GM18868 (cell line): ENCODE measurements around the gene DPH7.
"Not testable (repeated sequence)": the region's sequence is repeated elsewhere in the genome, so short reads cannot be mapped to it uniquely, and the experiment has no call there.

Source experiments
- ATAC-seq: cut with Tn5 transposase; IDR thresholded peaks from one replicate; pipeline ENCODE4 v1.9.1; 2021; ENCODE audit warnings: mild to moderate bottlenecking, moderate library complexity; ENCODE audit not compliant: unreplicated experiment

Gene DPH7

DNA sequence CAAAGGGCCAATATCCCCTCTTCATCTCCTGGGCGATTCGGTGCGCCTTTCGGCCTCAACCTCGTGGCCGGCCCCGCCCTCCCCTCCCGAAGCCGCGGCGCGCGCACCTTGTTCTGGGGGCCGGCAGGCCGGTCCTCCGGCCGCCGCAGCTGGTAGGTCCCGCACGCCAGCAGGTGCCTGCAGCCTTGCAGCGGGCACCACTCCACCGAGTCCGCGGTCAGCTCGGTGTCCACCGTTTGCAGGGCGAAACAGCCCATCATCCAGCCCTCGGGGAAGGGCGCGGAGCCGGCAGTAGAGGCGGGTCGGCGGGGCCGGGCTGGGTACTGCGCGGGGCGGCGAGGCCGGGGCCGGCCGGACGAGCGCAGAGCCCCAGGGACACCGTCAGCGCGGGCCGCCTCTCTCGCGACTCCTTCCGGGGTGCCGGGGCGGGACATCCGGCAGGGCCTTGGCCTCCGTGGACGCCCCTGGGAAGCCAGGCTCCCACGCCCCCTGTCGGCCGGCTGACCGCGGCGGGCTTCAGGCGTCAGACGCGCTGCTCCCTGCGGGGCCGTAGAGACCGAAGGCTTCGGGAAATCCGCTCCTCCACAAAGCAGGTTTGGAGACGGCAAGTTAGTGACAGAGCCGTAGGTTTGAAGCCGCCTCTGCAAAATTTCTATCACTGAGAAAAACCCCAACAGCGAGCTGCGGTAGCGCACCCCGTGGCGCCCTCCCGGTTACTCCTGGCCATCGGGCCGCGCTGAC is at the start of gene DPH7:
Gene DPH7, minus strand, starts transcription at position 408 of the 741 bp plus-strand sequence. Its CDS starts 148 bp downstream, at position 260.
- ATAC-seq: peak; percentile 90

DNA sequence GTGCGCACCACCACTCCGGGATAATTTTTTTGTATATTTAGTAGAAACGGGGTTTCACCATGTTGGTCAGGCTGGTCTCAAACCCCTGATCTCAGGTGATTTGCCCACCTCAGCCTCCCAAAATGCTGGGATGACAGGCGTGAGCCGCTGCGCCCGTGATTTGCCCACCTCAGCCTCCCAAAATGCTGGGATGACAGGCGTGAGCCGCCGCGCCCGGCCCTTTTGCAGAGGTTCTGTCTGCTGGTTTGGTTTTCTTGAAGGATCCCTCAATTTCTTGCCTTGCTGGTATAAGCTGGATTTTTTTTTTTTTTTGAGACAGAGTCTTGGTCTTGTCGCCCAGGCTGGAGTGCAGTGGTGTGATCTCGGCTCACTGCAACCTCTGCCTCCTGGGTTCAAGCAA is 48.7 kb upstream of the DPH7 start:
- not testable (repeated sequence) for ATAC-seq

- no peak for ATAC-seq
Measured at GRCh38 chr9:137626464-137626863, 47.7 kb upstream of the DPH7 start.

- not testable (repeated sequence) for ATAC-seq
Measured at GRCh38 chr9:137622211-137622610, 43.5 kb upstream of the DPH7 start.

DNA sequence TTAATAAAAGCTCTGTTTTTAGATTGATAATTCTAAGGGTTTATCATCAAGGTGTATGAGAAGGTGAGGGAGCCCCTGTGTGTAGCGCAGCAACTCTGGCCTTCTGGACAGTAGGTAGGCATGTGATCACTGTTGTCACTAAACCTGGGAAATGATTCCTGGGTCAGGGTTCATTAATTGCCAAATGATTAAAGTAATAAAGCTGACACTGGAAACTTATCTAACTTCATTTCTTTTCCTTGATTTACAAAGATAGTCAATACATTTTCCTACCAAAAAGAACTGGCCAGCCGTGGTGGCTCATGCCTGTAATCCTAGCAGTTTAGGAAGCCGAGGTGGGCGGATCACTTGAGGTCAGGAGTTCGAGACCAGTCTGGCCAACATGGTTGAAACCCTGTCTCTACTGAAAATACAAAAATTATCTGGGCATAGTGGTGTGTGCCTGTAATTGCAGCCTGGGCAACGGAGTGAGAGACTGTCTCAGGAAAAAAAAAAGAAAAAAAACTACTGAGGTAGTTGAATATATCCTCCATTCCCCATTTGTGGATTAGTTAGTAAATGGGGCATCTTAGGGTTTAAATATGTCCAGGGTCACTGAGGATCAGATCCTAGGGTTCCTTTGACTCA is 42.5 kb upstream of the DPH7 start:
- ATAC-seq: no peak

DNA sequence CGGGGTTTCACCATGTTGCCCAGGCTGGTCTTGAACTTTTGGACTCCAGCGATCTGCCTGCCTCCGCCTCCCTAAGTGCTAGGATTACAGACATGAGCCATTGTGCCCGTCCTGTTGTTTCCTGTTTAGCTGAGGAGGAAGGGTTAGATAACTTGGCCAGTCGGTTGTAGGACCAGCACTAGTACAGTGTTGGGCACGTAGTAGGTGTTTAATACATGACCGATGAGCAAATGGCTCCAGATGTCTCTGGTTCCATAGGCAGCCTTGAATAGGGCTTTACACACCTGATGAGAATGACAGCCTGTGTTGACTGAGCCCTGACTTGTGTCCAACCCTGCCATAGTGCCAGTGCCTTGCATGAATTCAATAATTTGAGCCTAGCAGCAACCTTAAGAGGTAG is 41.9 kb upstream of the DPH7 start:
- no peak for ATAC-seq

GRCh38 chr9:137620048-137620405 is 41.3 kb upstream of the DPH7 start:
- ATAC-seq: no peak

- peak; percentile 19 for ATAC-seq
Measured at GRCh38 chr9:137619240-137620047, 40.7 kb upstream of the DPH7 start.

GRCh38 chr9:137618105-137619067 is 39.7 kb upstream of the DPH7 start, which contains the start of gene EHMT1:
Gene EHMT1 (plus strand): TSS chr9:137619005. CDS start chr9:137619029, 24 bp downstream.
- peak; percentile 78 for ATAC-seq

GRCh38 chr9:137615387-137615871 is 36.7 kb upstream of the DPH7 start:
- ATAC-seq: no peak

GRCh38 chr9:137614631-137615386 is 36.1 kb upstream of the DPH7 start:
- ATAC-seq: no peak

- ATAC-seq: no peak
Measured at GRCh38 chr9:137613738-137614523, 35.2 kb upstream of the DPH7 start.

- ATAC-seq: no peak
Measured at GRCh38 chr9:137613259-137613658, 34.5 kb upstream of the DPH7 start.

- ATAC-seq: no peak
Measured at GRCh38 chr9:137612741-137613142, 34.0 kb upstream of the DPH7 start.

DNA sequence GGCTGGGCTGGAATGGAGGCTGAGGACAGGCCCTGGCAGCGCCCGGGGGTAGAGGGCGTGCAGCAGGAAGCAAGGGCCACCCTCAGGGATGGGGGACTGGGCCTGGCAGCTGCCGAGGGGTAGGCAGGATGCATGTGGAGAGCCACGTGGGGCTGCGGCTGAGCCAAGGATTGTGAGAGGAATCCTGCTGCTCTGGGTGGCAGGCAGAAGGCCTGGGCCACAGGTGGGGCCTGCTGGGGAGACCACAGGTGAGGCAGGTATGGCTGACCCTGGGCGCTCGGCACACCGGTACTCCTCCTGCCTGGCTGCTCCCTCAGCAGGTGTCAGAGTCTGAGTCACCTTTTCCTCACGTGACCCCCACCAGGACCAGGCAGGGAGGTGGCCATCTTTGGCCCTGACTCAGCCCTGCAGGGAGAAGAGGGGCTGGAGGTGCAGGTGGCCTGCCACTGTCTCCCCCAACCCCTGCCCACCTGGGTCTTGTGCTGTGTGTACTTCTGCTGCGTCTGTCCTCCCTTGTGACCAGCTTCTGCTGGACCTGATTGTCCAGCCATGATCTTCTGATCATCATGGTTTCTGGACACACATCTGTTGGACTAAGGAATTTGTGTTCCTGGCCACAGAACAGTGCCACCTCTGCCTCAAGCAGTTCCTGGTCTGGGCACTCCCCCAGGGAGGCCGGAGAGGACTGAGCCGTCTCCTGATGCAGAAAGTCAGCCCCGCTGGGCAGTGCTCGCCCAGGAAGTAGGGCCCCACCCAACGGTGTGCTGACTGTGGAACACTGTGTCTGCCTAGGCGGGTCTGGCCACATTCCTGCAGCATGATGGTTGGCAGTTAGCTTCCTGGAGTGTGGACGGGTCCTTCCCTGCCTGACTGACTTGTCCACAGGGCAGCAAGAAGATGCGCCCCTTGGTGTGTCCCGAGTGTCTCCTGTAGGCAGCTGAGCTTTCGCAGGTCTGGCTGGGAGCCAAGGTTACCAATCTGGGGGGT is 33.2 kb upstream of the DPH7 start:
- no peak for ATAC-seq

GRCh38 chr9:137610944-137611343 is 32.2 kb upstream of the DPH7 start:
- ATAC-seq: no peak

DNA sequence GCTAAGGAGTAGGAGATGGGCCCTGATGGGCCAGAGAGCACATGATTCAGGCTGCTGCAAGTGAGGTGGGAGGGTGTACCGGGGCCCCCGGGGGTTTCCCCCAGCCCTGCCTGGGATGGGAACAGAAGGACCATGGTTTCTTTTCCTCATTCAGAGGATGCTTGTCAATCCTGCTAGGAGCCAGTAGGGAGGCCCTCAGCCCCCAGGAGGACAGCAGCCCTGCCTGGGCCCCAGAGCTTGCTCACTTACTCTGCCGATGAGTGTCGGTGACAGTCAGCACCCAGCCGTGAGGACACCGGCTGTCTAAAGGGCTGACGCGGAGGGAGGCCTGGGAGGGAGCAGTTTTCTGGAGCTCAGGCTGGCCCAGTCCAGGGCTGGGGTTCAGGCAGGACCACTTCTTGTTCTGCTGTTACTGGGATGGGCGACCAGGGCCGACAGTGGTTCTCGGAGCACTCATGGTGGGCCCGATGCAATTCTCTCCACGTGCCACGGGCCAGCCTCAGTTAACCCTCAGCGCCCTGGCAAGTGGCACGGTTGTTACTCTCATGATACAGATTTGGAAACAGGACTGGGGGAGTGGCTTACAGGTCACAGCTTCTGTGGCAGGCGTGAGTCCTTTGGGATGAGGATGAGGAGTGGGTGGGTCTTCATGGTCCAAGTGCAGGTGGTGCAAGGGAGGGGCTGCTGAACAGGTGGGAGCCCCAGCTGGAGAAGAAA is 28.6 kb upstream of the DPH7 start:
- no peak for ATAC-seq
